Hepatocyte (in vitro differentiated cells): Measurements from ENCODE around the gene TNNI3K. TPM values are rescaled to one million over a fixed set of nuclear protein-coding genes. Genes with fewer than 3 reads are reported as not detected.

Experiments
- DNase-seq: peaks from one replicate; pipeline ENCODE4 v3.0.0-alpha.2; 2016; ENCODE audit warnings: low spot score
- H2AFZ ChIP-seq: fragments of 200-600 bp; sonication (generic); 2 replicates; pipeline ENCODE4 v1.6.0; 2016; ENCODE audit warnings: antibody characterized with exemption, mild to moderate bottlenecking
- H3K27ac ChIP-seq: fragments of 200-600 bp; sonication (generic); 2 replicates; pipeline ENCODE4 v1.5.1; 2016; ENCODE audit warnings: mild to moderate bottlenecking
- H3K27me3 ChIP-seq: fragments of 200-600 bp; sonication (generic); 2 replicates; pipeline ENCODE4 v1.6.1; 2016
- H3K36me3 ChIP-seq: fragments of 200-600 bp; sonication (generic); replicated peaks from 2 replicates; pipeline ENCODE4 v1.5.1; 2016; ENCODE audit warnings: low read depth; ENCODE audit not compliant: insufficient read depth
- H3K4me1 ChIP-seq: fragments of 200-600 bp; sonication (generic); 2 replicates; pipeline ENCODE4 v1.5.1; 2016; ENCODE audit warnings: mild to moderate bottlenecking, moderate library complexity; ENCODE audit not compliant: insufficient read depth
- H3K4me2 ChIP-seq: fragments of 200-600 bp; sonication (generic); 2 replicates; pipeline ENCODE4 v1.6.0; 2016
- H3K4me3 ChIP-seq: fragments of 200-600 bp; sonication (generic); 2 replicates; pipeline ENCODE4 v1.5.1; 2016; ENCODE audit warnings: mild to moderate bottlenecking
- H3K79me2 ChIP-seq: fragments of 200-600 bp; sonication (generic); 2 replicates; pipeline ENCODE4 v1.6.0; 2017; ENCODE audit warnings: mild to moderate bottlenecking
- H3K9me2 ChIP-seq: fragments of 200-600 bp; sonication (generic); replicated peaks from 2 replicates; pipeline ENCODE4 v1.6.0; 2017; ENCODE audit warnings: mild to moderate bottlenecking; ENCODE audit not compliant: insufficient read depth
- H3K9me3 ChIP-seq: fragments of 200-600 bp; sonication (generic); 2 replicates; pipeline ENCODE4 v1.5.1; 2016; ENCODE audit warnings: low read depth, mild to moderate bottlenecking
- H4K20me1 ChIP-seq: fragments of 200-600 bp; sonication (generic); 2 replicates; pipeline ENCODE4 v1.6.0; 2016; ENCODE audit warnings: mild to moderate bottlenecking; ENCODE audit not compliant: insufficient read depth, poor library complexity, severe bottlenecking
- CTCF ChIP-seq: fragments of 200-600 bp; sonication (generic); IDR thresholded peaks from 2 replicates; pipeline ENCODE4 v1.5.1; 2016; ENCODE audit warnings: antibody characterized with exemption, mild to moderate bottlenecking; ENCODE audit not compliant: poor library complexity
- EZH2 ChIP-seq: fragments of 200-600 bp; sonication (generic); IDR thresholded peaks from 2 replicates; pipeline ENCODE4 v1.6.1; 2016; ENCODE audit warnings: antibody characterized with exemption, mild to moderate bottlenecking, borderline replicate concordance
- EZH2phosphoT487 ChIP-seq: fragments of 200-600 bp; sonication (generic); IDR thresholded peaks from one replicate; pipeline ENCODE4 v1.6.1; 2018; ENCODE audit warnings: antibody characterized with exemption, mild to moderate bottlenecking, low read depth, moderate library complexity; ENCODE audit not compliant: unreplicated experiment, severe bottlenecking
- WGBS: methylation state at CpG from one replicate; pipeline ENCODE4 v1.1.6; 2016; ENCODE audit warnings: low lambda C conversion rate; ENCODE audit errors: missing lambda C conversion rate; 5-methylcytosine and 5-hydroxymethylcytosine counted together
- polyA plus RNA-seq: library from polyadenylated mRNA; unstranded; fragments of >200 nt; fragmentation: Nextera tagmentation; extraction: Ambion mirVana; gene quantifications from 2 replicates; pipeline ENCODE4 v1.2.1, GENCODE V29; 2016
- total RNA-seq: library from RNA; depleted of rRNA; stranded (reverse); fragments of >200 nt; gene quantifications from 2 replicates; pipeline ENCODE4 v1.2.3, GENCODE V29; 2014

Gene TNNI3K
- total and polyA plus RNA-seq, 2 experiments from 2014 or later, result not detected

GRCh38 chr1:74427681-74428080, 192.5 kb downstream of the TNNI3K start:
- H3K4me3 ChIP-seq, result no peak overlapping the region
- H3K9me2 ChIP-seq, result no peaks in the 10 kb centered on the region
- H3K4me2 ChIP-seq, result no peak overlapping the region
- H3K9me3 ChIP-seq, result no peaks in the 10 kb centered on the region
- no peak overlapping the region for H2AFZ ChIP-seq
- peaks cover 9% of the 10 kb centered on the region for H3K4me1 ChIP-seq
- H3K79me2 ChIP-seq, result no peaks in the 10 kb centered on the region
- H4K20me1 ChIP-seq, result no peaks in the 10 kb centered on the region
- H3K27ac ChIP-seq, result no peak overlapping the region
- 68% methylated on average over 1 of the region's 1 CpG for WGBS
- no peak for DNase-seq
- H3K27me3 ChIP-seq, result no peaks in the 10 kb centered on the region
- no peak for TF ChIP-seq EZH2
- TF ChIP-seq CTCF, result no peak
- no peak for TF ChIP-seq EZH2phosphoT487
- H3K36me3 ChIP-seq, result no peaks in the 10 kb centered on the region

GRCh38 chr1:74429580-74429979, 194.4 kb downstream of the TNNI3K start:
- WGBS, result 69% methylated on average over 3 of the region's 3 CpGs
- no peak overlapping the region for H3K4me2 ChIP-seq
- H3K27me3 ChIP-seq, result no peaks in the 10 kb centered on the region
- no peak for DNase-seq
- H3K9me3 ChIP-seq, result no peaks in the 10 kb centered on the region
- H2AFZ ChIP-seq, result no peak overlapping the region
- H3K4me1 ChIP-seq, result peaks cover 9% of the 10 kb centered on the region
- no peaks in the 10 kb centered on the region for H3K79me2 ChIP-seq
- H4K20me1 ChIP-seq, result no peaks in the 10 kb centered on the region
- no peak for TF ChIP-seq EZH2phosphoT487
- TF ChIP-seq CTCF, result no peak
- no peak for TF ChIP-seq EZH2
- no peaks in the 10 kb centered on the region for H3K9me2 ChIP-seq
- H3K4me3 ChIP-seq, result no peak overlapping the region
- no peak overlapping the region for H3K27ac ChIP-seq
- no peaks in the 10 kb centered on the region for H3K36me3 ChIP-seq

- Histone ChIP-seq H3K4me3 (no peak overlapping the region), H3K9me3 (no peaks in the 10 kb centered on the region), H3K4me1 (peaks cover 9% of the 10 kb centered on the region)
Observed at GRCh38 chr1:74430342-74430934, 195.3 kb downstream of the TNNI3K start.

More at GRCh38 chr1:74430342-74430934, 195.3 kb downstream of the TNNI3K start:
- no peak overlapping the region for H3K27ac ChIP-seq
- H3K79me2 ChIP-seq, result no peaks in the 10 kb centered on the region
- TF ChIP-seq EZH2 (no peak), CTCF (no peak), EZH2phosphoT487 (no peak)
- no peaks in the 10 kb centered on the region for H3K27me3 ChIP-seq
- no peaks in the 10 kb centered on the region for H3K36me3 ChIP-seq
- H3K4me2 ChIP-seq, result no peak overlapping the region
- no peaks in the 10 kb centered on the region for H3K9me2 ChIP-seq
- H2AFZ ChIP-seq, result no peak overlapping the region
- no peaks in the 10 kb centered on the region for H4K20me1 ChIP-seq
- WGBS, result 49% methylated on average over 4 of the region's 4 CpGs
- no peak for DNase-seq
